HepG2 (cell line): ENCODE measurements around the gene KRTAP1-5. TPM values are rescaled to one million over a fixed set of nuclear protein-coding genes. Genes with fewer than 3 reads are reported as not detected.

Experiments used
- ATAC-seq: fragments of 200-7000 bp; cut with Tn5 transposase; 3 replicates; pipeline ENCODE4 v1.9.1; 2020; ENCODE audit warnings: mild to moderate bottlenecking, moderate library complexity
- BruUV-seq: library from RNA; stranded (reverse); fragments of 400-500 nt; replicated peaks from 2 replicates; lab custom pipeline; 2021; lab: Mats Ljungman, UMichigan
- CTCF ChIA-PET: fragments of 300-600 bp; formaldehyde crosslinking; extraction: SDS; loops from one replicate; lab custom pipeline; 2021; ENCODE audit warnings: low total read pairs, inconsistent platforms, low intra/inter-chr PET ratio; lab: Yijun Ruan, JAX
- POLR2A ChIA-PET: fragments of 350-600 bp; sonication (Branson Sonifier 250); formaldehyde crosslinking; loops from one replicate; lab custom pipeline; 2020; ENCODE audit warnings: antibody characterized with exemption, inconsistent platforms; lab: Yijun Ruan, JAX
- DNase-seq: peaks from one replicate; pipeline ENCODE4 v3.0.0-alpha.2; 2015; ENCODE audit warnings: low spot score
- FAIRE-seq: peaks from 3 replicates; lab custom pipeline; 2011; peaks lifted over from hg19 to GRCh38; lab: Jason Lieb, UNC
- H2AFZ ChIP-seq: one replicate; pipeline ENCODE4 v1.6.1; 2011; ENCODE audit warnings: low read length, inconsistent platforms
- H3K27ac ChIP-seq: fragments of 300-600 bp; 3 replicates; pipeline ENCODE4 v1.8.0; 2011; ENCODE audit warnings: mixed run types, mild to moderate bottlenecking, mixed read lengths, low read length, inconsistent platforms; ENCODE audit not compliant: insufficient read depth; ENCODE audit errors: extremely low read length
- H3K27me3 ChIP-seq, 2 experiments: fragments of 200-600 bp in 1 of 2; 2 replicates in 1 of 2; 3 replicates in 1 of 2; pipeline versions ENCODE4 v1.6.0 to v1.8.0; 2011; ENCODE audit warnings: low read length in 2 of 2, mild to moderate bottlenecking in 2 of 2, moderate library complexity in 2 of 2, inconsistent platforms in 1 of 2; ENCODE audit not compliant: insufficient read depth in 2 of 2, control insufficient read depth in 1 of 2
- H3K36me3 ChIP-seq, 2 experiments: fragments of 200-600 bp in 1 of 2; replicated peaks in 1 of 2; 2 replicates in 1 of 2; 3 replicates in 1 of 2; pipeline versions ENCODE4 v1.5.1 to v1.8.0; 2011; ENCODE audit warnings: low read length in 2 of 2, inconsistent platforms in 1 of 2; ENCODE audit not compliant: insufficient read depth in 2 of 2, control insufficient read depth in 1 of 2
- H3K4me1 ChIP-seq: 2 replicates; pipeline ENCODE4 v1.5.1; 2012; ENCODE audit warnings: low read length, inconsistent platforms; ENCODE audit not compliant: insufficient read depth
- H3K4me2 ChIP-seq: 2 replicates; pipeline ENCODE4 v1.6.0; 2011; ENCODE audit warnings: low read depth, low read length, inconsistent platforms
- H3K4me3 ChIP-seq, 3 experiments: fragments of 200-600 bp in 1 of 3; sonication (generic), shearing (Covaris generic) in 1 of 3; replicated peaks in 1 of 3; 2 replicates each; pipeline ENCODE4 v1.5.1; 2011 to 2016; ENCODE audit warnings: low read length in 3 of 3, inconsistent platforms in 2 of 3, low read depth in 2 of 3, mild to moderate bottlenecking in 2 of 3, control low read depth in 1 of 3, mixed read lengths in 1 of 3; ENCODE audit not compliant: insufficient read depth in 1 of 3
- H3K79me2 ChIP-seq: one replicate; pipeline ENCODE4 v1.6.1; 2011; ENCODE audit warnings: low read length, inconsistent platforms; ENCODE audit not compliant: insufficient read depth
- H3K9ac ChIP-seq: 2 replicates; pipeline ENCODE4 v1.6.0; 2011; ENCODE audit warnings: mild to moderate bottlenecking, low read depth, low read length, inconsistent platforms; ENCODE audit not compliant: insufficient read depth
- H3K9me3 ChIP-seq: 2 replicates; pipeline ENCODE4 v1.5.1; 2012; ENCODE audit warnings: mild to moderate bottlenecking, low read length
- H4K20me1 ChIP-seq: 2 replicates; pipeline ENCODE4 v1.6.0; 2011; ENCODE audit warnings: inconsistent platforms, mild to moderate bottlenecking, low read length, moderate library complexity; ENCODE audit not compliant: insufficient read depth
- ARNT ChIP-seq: fragments of 450-650 bp; IDR thresholded peaks from 2 replicates; pipeline ENCODE4 v1.6.1; 2017
- CTCF ChIP-seq: sonication (generic); formaldehyde crosslinking; IDR thresholded peaks from 2 replicates; pipeline ENCODE4 v1.5.0; 2020; ENCODE audit warnings: mild to moderate bottlenecking, missing genetic modification reagents, moderate library complexity
- FOXJ3 ChIP-seq: sonication (generic); formaldehyde crosslinking; IDR thresholded peaks from 2 replicates; pipeline ENCODE4 v1.4.0; 2020; ENCODE audit warnings: missing genetic modification reagents, mild to moderate bottlenecking, borderline replicate concordance
- FOXO4 ChIP-seq: sonication (generic); formaldehyde crosslinking; conservative IDR thresholded peaks from 2 replicates; pipeline ENCODE4 v1.8.1; 2023; ENCODE audit warnings: missing genetic modification reagents
- MIXL1 ChIP-seq: IDR thresholded peaks from 2 replicates; pipeline ENCODE4 v1.6.1; 2016
- SIX1 ChIP-seq: sonication (generic); formaldehyde crosslinking; IDR thresholded peaks from 2 replicates; pipeline ENCODE4 v1.4.0; 2020; ENCODE audit warnings: missing genetic modification reagents, borderline replicate concordance
- TFAP4 ChIP-seq: sonication (generic); IDR thresholded peaks from 2 replicates; pipeline ENCODE4 v1.6.1; 2016; ENCODE audit warnings: low read depth, borderline replicate concordance
- YY1 ChIP-seq: IDR thresholded peaks from 2 replicates; pipeline ENCODE4 v1.6.1; 2011; ENCODE audit warnings: low read length, low read depth, moderate library complexity, mild to moderate bottlenecking; ENCODE audit not compliant: insufficient read depth, insufficient replicate concordance
- ZBTB3 ChIP-seq: sonication (generic); formaldehyde crosslinking; IDR thresholded peaks from 2 replicates; pipeline ENCODE4 v1.4.0; 2020; ENCODE audit warnings: low read depth, mild to moderate bottlenecking, moderate library complexity, missing genetic modification reagents, borderline replicate concordance
- ZNF232 ChIP-seq: sonication (generic); formaldehyde crosslinking; IDR thresholded peaks from 2 replicates; pipeline ENCODE4 v1.4.0; 2020; ENCODE audit warnings: missing genetic modification reagents, borderline replicate concordance
- ZNF280B ChIP-seq: sonication (generic); formaldehyde crosslinking; IDR thresholded peaks from 2 replicates; pipeline ENCODE4 v1.5.0; 2020; ENCODE audit warnings: missing genetic modification reagents, mild to moderate bottlenecking, borderline replicate concordance
- ZNF841 ChIP-seq: sonication (generic); formaldehyde crosslinking; IDR thresholded peaks from 2 replicates; pipeline ENCODE4 v1.8.1; 2023; ENCODE audit warnings: missing genetic modification reagents, borderline replicate concordance
- WGBS: methylation state at CpG from one replicate; pipeline ENCODE4 v1.1.6; 2017; ENCODE audit warnings: low lambda C conversion rate; 5-methylcytosine and 5-hydroxymethylcytosine counted together
- in situ Hi-C: cut with HindIII; loops from 2 replicates; pipeline ENCODE4 v1.10.0; 2017; ENCODE audit warnings: low pct_unique_long_range_greater_than_20kb; ENCODE audit not compliant: extremely low pct_ligation_motif_present
- intact Hi-C: fragments of 100-400 bp; cut with micrococcal nuclease; formaldehyde crosslinking; loops from one replicate; pipeline ENCODE4 v1.10.0; 2022; ENCODE audit not compliant: unreplicated experiment
- polyA plus RNA-seq, 8 experiments: library from polyadenylated mRNA; depleted of rRNA in 3 of 8; stranded (reverse) in 7 of 8; unstranded in 1 of 8; fragments of >200 nt; fragmentation: Illumina TruSeq in 4 of 8; extraction: Trizol in 4 of 8; gene quantifications; 2 replicates each; pipeline versions ENCODE4 v1.2.1 to v1.2.3, GENCODE V29; 2011 to 2016; ENCODE audit warnings: low read depth in 4 of 8, missing spikeins in 1 of 8, mixed read lengths in 1 of 8; ENCODE audit not compliant: insufficient read depth in 1 of 8
- total RNA-seq, 5 experiments: library from RNA; depleted of rRNA; stranded (reverse); fragments of >200 nt; fragmentation: Illumina TruSeq; extraction: Trizol; gene quantifications; 2 replicates each; pipeline ENCODE4 v1.2.3, GENCODE V29; 2016; ENCODE audit warnings: low read depth in 1 of 5
- TF ChIP-seq, protein P1 (sequence below): sonication (generic); formaldehyde crosslinking; conservative IDR thresholded peaks from 2 replicates; pipeline ENCODE4 v1.4.0; 2020; ENCODE audit warnings: mild to moderate bottlenecking, missing genetic modification reagents, moderate library complexity
- TF ChIP-seq, protein P2 (sequence below): sonication (generic); formaldehyde crosslinking; IDR thresholded peaks from 2 replicates; pipeline ENCODE4 v1.8.1; 2023; ENCODE audit warnings: missing genetic modification reagents, inconsistent platforms, borderline replicate concordance

Gene KRTAP1-5
- total and polyA plus RNA-seq, 2 of the 13 experiments (the other 11 are each of a cell fraction or from before 2014, with no cell fraction given) = 0.09 TPM; not detected in 1

DNA sequence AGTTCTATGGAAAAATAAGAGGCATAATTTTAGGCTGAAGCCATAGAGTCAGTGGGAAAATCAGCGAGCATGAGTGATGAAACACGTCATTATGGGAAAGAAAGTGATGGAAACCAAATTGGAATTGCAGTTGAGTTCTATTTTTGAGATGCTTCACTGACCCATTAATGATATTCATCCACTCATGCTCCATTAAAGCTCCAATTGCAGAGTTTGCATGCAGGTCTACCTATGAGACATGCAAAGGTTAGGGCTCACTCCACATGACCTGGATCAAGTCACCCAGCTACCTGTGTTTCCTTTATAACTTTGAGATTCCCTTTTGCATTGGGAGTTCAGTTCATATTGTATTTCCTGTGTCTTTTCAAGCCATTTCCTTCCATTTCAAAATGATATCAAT is 46.7 kb upstream of the KRTAP1-5 start:
- BruUV-seq = no TSS peak
- no peaks in the 10 kb centered on the region for H3K9me3 ChIP-seq
- no peak overlapping the region for H3K27ac ChIP-seq
- no peak overlapping the region for H3K4me3 ChIP-seq
- H3K4me2 ChIP-seq = no peak overlapping the region
- intact Hi-C loops (no loop called here), in situ Hi-C loops (no loop called here)
- no peaks in the 10 kb centered on the region for H3K79me2 ChIP-seq
- no peaks in the 10 kb centered on the region for H3K36me3 ChIP-seq
- DNase-seq = no peak
- no peak for ATAC-seq
- no peak overlapping the region for H3K9ac ChIP-seq
- H3K4me1 ChIP-seq = no peaks in the 10 kb centered on the region
- ChIA-PET CTCF (no interaction called here), POLR2A (no interaction called here)
- no peak overlapping the region for H2AFZ ChIP-seq
- no peaks in the 10 kb centered on the region for H4K20me1 ChIP-seq
- no peak for FAIRE-seq
- WGBS = 73% methylated on average over 2 of the region's 2 CpGs
- peaks cover 0 to 5% of the 10 kb centered on the region in 2 experiments; a peak in 1 of 5 replicates for H3K27me3 ChIP-seq
- no peak for TF ChIP-seq ZNF841 (CRISPR knock-in tag)
- no peak for TF ChIP-seq MIXL1
- TF ChIP-seq ZNF232 (CRISPR knock-in tag) = no peak
- no peak for TF ChIP-seq ZNF280B (CRISPR knock-in tag)
- no peak for TF ChIP-seq ZBTB3 (CRISPR knock-in tag)
- no peak for TF ChIP-seq FOXO4 (CRISPR knock-in tag)
- TF ChIP-seq YY1 = no peak
- TF ChIP-seq, protein P1, sequence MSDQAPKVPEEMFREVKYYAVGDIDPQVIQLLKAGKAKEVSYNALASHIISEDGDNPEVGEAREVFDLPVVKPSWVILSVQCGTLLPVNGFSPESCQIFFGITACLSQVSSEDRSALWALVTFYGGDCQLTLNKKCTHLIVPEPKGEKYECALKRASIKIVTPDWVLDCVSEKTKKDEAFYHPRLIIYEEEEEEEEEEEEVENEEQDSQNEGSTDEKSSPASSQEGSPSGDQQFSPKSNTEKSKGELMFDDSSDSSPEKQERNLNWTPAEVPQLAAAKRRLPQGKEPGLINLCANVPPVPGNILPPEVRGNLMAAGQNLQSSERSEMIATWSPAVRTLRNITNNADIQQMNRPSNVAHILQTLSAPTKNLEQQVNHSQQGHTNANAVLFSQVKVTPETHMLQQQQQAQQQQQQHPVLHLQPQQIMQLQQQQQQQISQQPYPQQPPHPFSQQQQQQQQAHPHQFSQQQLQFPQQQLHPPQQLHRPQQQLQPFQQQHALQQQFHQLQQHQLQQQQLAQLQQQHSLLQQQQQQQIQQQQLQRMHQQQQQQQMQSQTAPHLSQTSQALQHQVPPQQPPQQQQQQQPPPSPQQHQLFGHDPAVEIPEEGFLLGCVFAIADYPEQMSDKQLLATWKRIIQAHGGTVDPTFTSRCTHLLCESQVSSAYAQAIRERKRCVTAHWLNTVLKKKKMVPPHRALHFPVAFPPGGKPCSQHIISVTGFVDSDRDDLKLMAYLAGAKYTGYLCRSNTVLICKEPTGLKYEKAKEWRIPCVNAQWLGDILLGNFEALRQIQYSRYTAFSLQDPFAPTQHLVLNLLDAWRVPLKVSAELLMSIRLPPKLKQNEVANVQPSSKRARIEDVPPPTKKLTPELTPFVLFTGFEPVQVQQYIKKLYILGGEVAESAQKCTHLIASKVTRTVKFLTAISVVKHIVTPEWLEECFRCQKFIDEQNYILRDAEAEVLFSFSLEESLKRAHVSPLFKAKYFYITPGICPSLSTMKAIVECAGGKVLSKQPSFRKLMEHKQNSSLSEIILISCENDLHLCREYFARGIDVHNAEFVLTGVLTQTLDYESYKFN = no peak
- TF ChIP-seq, protein P2, sequence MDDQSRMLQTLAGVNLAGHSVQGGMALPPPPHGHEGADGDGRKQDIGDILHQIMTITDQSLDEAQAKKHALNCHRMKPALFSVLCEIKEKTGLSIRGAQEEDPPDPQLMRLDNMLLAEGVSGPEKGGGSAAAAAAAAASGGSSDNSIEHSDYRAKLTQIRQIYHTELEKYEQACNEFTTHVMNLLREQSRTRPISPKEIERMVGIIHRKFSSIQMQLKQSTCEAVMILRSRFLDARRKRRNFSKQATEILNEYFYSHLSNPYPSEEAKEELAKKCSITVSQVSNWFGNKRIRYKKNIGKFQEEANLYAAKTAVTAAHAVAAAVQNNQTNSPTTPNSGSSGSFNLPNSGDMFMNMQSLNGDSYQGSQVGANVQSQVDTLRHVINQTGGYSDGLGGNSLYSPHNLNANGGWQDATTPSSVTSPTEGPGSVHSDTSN (CRISPR knock-in tag) = no peak
- TF ChIP-seq TFAP4 = no peak
- TF ChIP-seq SIX1 = no peak
- TF ChIP-seq FOXJ3 = no peak
- no peak for TF ChIP-seq ARNT
- no peak for TF ChIP-seq CTCF
